Transverse colon (tissue), 4 donors: ENCODE data around the gene ANKS1A. TPM values are rescaled to one million over a fixed set of nuclear protein-coding genes. Genes with fewer than 3 reads are reported as not detected.

Experiments used
- DNase-seq: peaks from one replicate; pipeline ENCODE4 v3.0.0-alpha.2; 2019
- H3K27ac ChIP-seq, 4 donors: fragments of 200-600 bp; sonication (generic); 2 replicates each; pipeline ENCODE4 v1.5.1; 2016 to 2018; ENCODE audit warnings: inconsistent platforms in 4 of 4
- H3K27me3 ChIP-seq: fragments of 200-600 bp; sonication (generic); 2 replicates; pipeline ENCODE4 v1.5.1; 2017; ENCODE audit warnings: inconsistent platforms
- H3K36me3 ChIP-seq, 4 donors: fragments of 200-600 bp; sonication (generic); 2 replicates each; pipeline ENCODE4 v1.5.1; 2017 to 2019; ENCODE audit warnings: inconsistent platforms in 4 of 4
- H3K4me1 ChIP-seq, 4 donors: fragments of 200-600 bp; sonication (generic); 2 replicates each; pipeline ENCODE4 v1.5.1; 2017 to 2020; ENCODE audit warnings: inconsistent platforms in 4 of 4
- H3K4me3 ChIP-seq, 4 donors: fragments of 200-600 bp; sonication (generic); 1 replicate in 1 of 4; 2 replicates in 3 of 4; pipeline versions ENCODE4 v1.5.1 to v1.6.1; 2017 to 2019; ENCODE audit warnings: inconsistent platforms in 4 of 4
- H3K9me3 ChIP-seq, 2 donors: fragments of 200-600 bp; sonication (generic); 2 replicates each; pipeline ENCODE4 v1.5.1; 2017 to 2019; ENCODE audit warnings: inconsistent platforms in 2 of 2
- CTCF ChIP-seq, 5 experiments: fragments of 200-600 bp in 3 of 5; fragments of 450-650 bp in 2 of 5; sonication (generic) in 3 of 5; IDR thresholded peaks; 1 replicate in 2 of 5; 2 replicates in 3 of 5; pipeline ENCODE4 v1.5.1; 2016 to 2017; ENCODE audit warnings: antibody characterized with exemption in 5 of 5, inconsistent platforms in 3 of 5, mild to moderate bottlenecking in 2 of 5, moderate library complexity in 1 of 5
- EP300 ChIP-seq: sonication (generic); formaldehyde crosslinking; IDR thresholded peaks from one replicate; pipeline ENCODE4 v1.6.1; 2017; ENCODE audit warnings: antibody characterized with exemption, low read depth
- POLR2A ChIP-seq: fragments of 450-650 bp; IDR thresholded peaks from one replicate; pipeline ENCODE4 v1.6.1; 2016; ENCODE audit warnings: antibody characterized with exemption, mild to moderate bottlenecking, moderate library complexity
- POLR2AphosphoS5 ChIP-seq, 3 donors: sonication (generic); formaldehyde crosslinking; IDR thresholded peaks; one replicate each; pipeline ENCODE4 v1.6.1; 2016; ENCODE audit warnings: antibody characterized with exemption in 3 of 3
- WGBS, 2 donors: methylation state at CpG; one replicate each; pipeline ENCODE4 v1.1.5; 2018; ENCODE audit warnings: low coverage in 1 of 2; 5-methylcytosine and 5-hydroxymethylcytosine counted together
- in situ Hi-C, 4 donors: fragments of 200-750 bp; cut with MboI; loops; one replicate each; pipeline versions ENCODE4 v1.15.0 to v1.15.1; 2017; ENCODE audit warnings: low sequenced_read_pairs in 3 of 4, low pct_ligation_motif_present in 1 of 4, low pct_unique_long_range_greater_than_20kb in 1 of 4
- intact Hi-C: fragments of 100-400 bp; cut with DNase I; formaldehyde crosslinking; loops from one replicate; pipeline ENCODE4 v1.15.1; 2023; ENCODE audit warnings: low total_unique reads
- total RNA-seq, 4 donors: library from RNA; depleted of rRNA; stranded (reverse); fragments of >200 nt; gene quantifications; one replicate each; pipeline ENCODE4 v1.1.0, GENCODE V29; 2016

ANKS1A gene
- total RNA-seq, 4 donors from 2014 or later = 37.5 to 44.0 (median 38.9) TPM

GRCh38 chr6:34973547-34974248 is 84.6 kb downstream of the ANKS1A start:
- Histone ChIP-seq H3K4me1 (no peaks in the 10 kb centered on the region), H3K27me3 (no peaks in the 10 kb centered on the region), H3K9me3 (no peaks in the 10 kb centered on the region), H3K27ac (no peak overlapping the region), H3K4me3 (no peak overlapping the region), H3K36me3 (peaks cover 0 to 17% (median 4%) of the 10 kb centered on the region in 4 donors)
- intact Hi-C loops (no loop called here), in situ Hi-C loops (no loop called here)
- no peak for DNase-seq
- no peak for TF ChIP-seq POLR2A
- TF ChIP-seq EP300 = no peak
- no peak for TF ChIP-seq POLR2AphosphoS5 (IDR thresholded peaks at IDR 0.05)
- TF ChIP-seq CTCF (IDR thresholded peaks at IDR 0.05) = no peak
- WGBS, 2 donors = 80% methylated on average over 1 of the region's 2 CpGs; no CpG with 5 or more reads in 1 of the 2 donors

DNA sequence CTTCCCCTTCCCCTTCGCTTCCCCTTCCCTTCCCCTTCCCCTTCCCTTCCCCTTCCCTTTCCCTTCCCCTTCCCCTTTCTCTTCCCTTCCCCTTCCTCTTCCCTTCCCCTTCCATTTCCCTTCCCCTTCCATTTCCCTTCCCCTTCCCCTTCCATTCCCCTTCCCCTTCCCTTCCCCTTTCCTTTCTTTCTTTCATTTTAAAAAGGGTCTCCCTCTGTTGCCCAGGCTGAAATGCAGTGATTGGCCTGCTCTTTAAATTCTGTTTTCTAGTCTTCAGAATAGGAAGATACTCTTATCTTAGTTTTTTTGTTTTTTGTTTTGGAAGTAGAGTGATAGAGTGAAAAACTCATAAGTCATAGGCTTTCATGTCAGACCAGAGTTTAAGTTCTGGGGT is 85.2 kb downstream of the ANKS1A start:
- DNase-seq = no peak
- WGBS, 2 donors = no CpG with 5 or more reads among the region's 1 CpG
- in situ Hi-C loops (no loop called here), intact Hi-C loops (no loop called here)
- H3K4me1 ChIP-seq = no peaks in the 10 kb centered on the region
- no peak overlapping the region for H3K27ac ChIP-seq
- H3K27me3 ChIP-seq = no peaks in the 10 kb centered on the region
- H3K9me3 ChIP-seq = no peaks in the 10 kb centered on the region
- H3K4me3 ChIP-seq = no peak overlapping the region
- H3K36me3 ChIP-seq = peaks cover 0 to 17% (median 4%) of the 10 kb centered on the region in 4 donors
- TF ChIP-seq POLR2A = no peak
- no peak for TF ChIP-seq CTCF (IDR thresholded peaks at IDR 0.05)
- TF ChIP-seq EP300 = no peak
- no peak for TF ChIP-seq POLR2AphosphoS5 (IDR thresholded peaks at IDR 0.05)

- no peak overlapping the region for H3K27ac ChIP-seq
- no peak overlapping the region for H3K4me3 ChIP-seq
- in situ Hi-C loops (loop anchor here in 2 of 4 donors (25.0 kb wide), 2 partner anchors 236 to 261 kb away; partner anchors contain the start of gene SCUBE3 (in 1 of the 2)), intact Hi-C loops (no loop called here)
- WGBS, 2 donors = 97 to 100% methylated on average over 2 of the region's 2 CpGs
- no peaks in the 10 kb centered on the region for H3K9me3 ChIP-seq
- H3K4me1 ChIP-seq = no peaks in the 10 kb centered on the region
- TF ChIP-seq EP300 (no peak), POLR2A (no peak), POLR2AphosphoS5 (IDR thresholded peaks at IDR 0.05) (no peak), CTCF (IDR thresholded peaks at IDR 0.05) (no peak)
- H3K36me3 ChIP-seq = peaks cover 0 to 4% (median 0%) of the 10 kb centered on the region in 4 donors
- no peaks in the 10 kb centered on the region for H3K27me3 ChIP-seq
- DNase-seq = no peak
These were observed 87.2 kb downstream of the ANKS1A start for GRCh38 chr6:34976239-34976638.

DNA sequence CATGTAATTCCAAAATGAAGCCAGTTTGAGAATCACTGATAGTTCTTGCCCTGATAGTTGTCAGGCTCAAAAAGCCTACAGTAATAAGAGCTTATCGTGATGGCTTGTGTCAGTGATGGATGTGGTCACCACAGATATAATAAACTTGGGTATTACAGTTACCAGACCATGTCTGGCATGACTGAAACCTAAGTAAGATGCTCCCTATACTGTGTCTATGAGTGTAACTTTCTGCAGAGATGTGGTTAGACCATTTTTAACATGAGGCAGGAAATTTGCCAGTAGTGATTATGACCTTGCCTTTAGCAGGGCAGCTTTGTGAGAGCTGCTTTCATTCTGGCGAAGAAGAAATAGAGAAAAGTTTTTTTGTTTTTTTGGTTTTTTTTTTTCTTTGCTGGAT is 90.2 kb downstream of the ANKS1A start:
- Histone ChIP-seq H3K4me3 (no peak overlapping the region), H3K36me3 (peaks cover 0 to 11% (median 0%) of the 10 kb centered on the region in 4 donors), H3K9me3 (no peaks in the 10 kb centered on the region), H3K27ac (no peak overlapping the region), H3K27me3 (no peaks in the 10 kb centered on the region), H3K4me1 (no peaks in the 10 kb centered on the region)
- 77 to 84% methylated on average over 1 to 2 of the region's 2 CpGs for WGBS, 2 donors
- in situ Hi-C loops = loop anchor here in 2 of 4 donors (25.0 kb wide), 2 partner anchors 233 to 258 kb away; partner anchors contain the start of gene SCUBE3 (in 1 of the 2)
- no peak for TF ChIP-seq EP300
- TF ChIP-seq POLR2A = no peak
- TF ChIP-seq CTCF (IDR thresholded peaks at IDR 0.05) = no peak
- TF ChIP-seq POLR2AphosphoS5 (IDR thresholded peaks at IDR 0.05) = no peak
- no peak for DNase-seq
- intact Hi-C loops = no loop called here
